ENCODE measurements around the gene PCDHA6. TPM values are rescaled to one million over a fixed set of nuclear protein-coding genes. Genes with fewer than 3 reads are reported as not detected.
A peak's percentile ranks its signal among the peaks of the same experiment; 100 is the strongest.
"Not testable (repeated sequence)": the region's sequence is repeated elsewhere in the genome, so short reads cannot be mapped to it uniquely, and the experiment has no call there.

PCDHA6 gene
- total and polyA plus RNA-seq, 12 donors = 0.14 to 0.31 (median 0.18) TPM; not detected in 9

- 42 to 50% methylated on average over 39 of the region's 39 CpGs for WGBS, 2 donors
- Histone ChIP-seq H3K27ac (no peak overlapping the region), H3K4me1 (no peaks in the 10 kb centered on the region), H3K36me3 (no peaks in the 10 kb centered on the region), H3K27me3 (peaks cover 0 to 67% (median 26%) of the 10 kb centered on the region in 7 donors), H3K4me3 (no peak overlapping the region), H3K9me3 (peaks cover 0 to 84% (median 21%) of the 10 kb centered on the region in 11 donors)
- intact Hi-C loops (cut with DNase I) = no loop called here
- TF ChIP-seq CTCF (IDR thresholded peaks at IDR 0.05) = no peak
- DNase-seq (no peak), ATAC-seq (no peak)
These were observed 31.1 kb upstream of the PCDHA6 start for GRCh38 chr5:140796718-140797095.

- no peak for ATAC-seq
- WGBS, 2 donors = 10 to 13% methylated on average over 29 of the region's 29 CpGs
- Histone ChIP-seq H3K4me3 (peak within 1 kb of the TSS in 9 of 10 donors; percentile 18 to 51 (median 28)), H3K36me3 (no peaks in the 10 kb centered on the region), H3K9me3 (peaks cover 0 to 70% (median 23%) of the 10 kb centered on the region in 11 donors), H3K27me3 (peaks cover 0 to 75% (median 29%) of the 10 kb centered on the region in 7 donors), H3K27ac (no peak within 1 kb of the TSS), H3K4me1 (no peaks in the 10 kb centered on the region)
- no peak for DNase-seq
- intact Hi-C loops (cut with DNase I) = no loop called here
- TF ChIP-seq CTCF (IDR thresholded peaks at IDR 0.05) = peak in 6 of 9 donors; percentile 25 to 56 (median 36)
These were observed 26.8 kb upstream of the PCDHA6 start, which contains the start of gene PCDHA3 for GRCh38 chr5:140800816-140801493. PCDHA3 (plus strand) TSS chr5:140801057.

- intact Hi-C loops (cut with DNase I) = no loop called here
- peak in 5 of 9 donors; percentile 3 to 43 (median 19) for TF ChIP-seq CTCF (IDR thresholded peaks at IDR 0.05)
- DNase-seq (no peak), ATAC-seq (no peak)
- Histone ChIP-seq H3K27me3 (peaks cover 0 to 73% (median 31%) of the 10 kb centered on the region in 7 donors), H3K4me3 (peak overlapping the region in 9 of 10 donors; percentile 18 to 51 (median 28)), H3K4me1 (no peaks in the 10 kb centered on the region), H3K27ac (no peak overlapping the region), H3K9me3 (peaks cover 0 to 70% (median 19%) of the 10 kb centered on the region in 11 donors), H3K36me3 (no peaks in the 10 kb centered on the region)
- 10 to 13% methylated on average over 16 of the region's 16 CpGs for WGBS, 2 donors
These were observed 26.3 kb upstream of the PCDHA6 start for GRCh38 chr5:140801494-140801841.

GRCh38 chr5:140802381-140802780 lies 25.4 kb upstream of the PCDHA6 start:
- H3K36me3 ChIP-seq; DNase-seq; intact Hi-C loops (cut with DNase I); ATAC-seq; H3K27ac ChIP-seq; H3K4me3 ChIP-seq; H3K4me1 ChIP-seq: not testable (repeated sequence)
- peaks cover 0 to 72% (median 29%) of the 10 kb centered on the region in 7 donors for H3K27me3 ChIP-seq
- peaks cover 0 to 70% (median 15%) of the 10 kb centered on the region in 11 donors for H3K9me3 ChIP-seq
- 34 to 51% methylated on average over 45 of the region's 45 CpGs for WGBS, 2 donors

GRCh38 chr5:140802781-140803271 lies 24.9 kb upstream of the PCDHA6 start:
- intact Hi-C loops (cut with DNase I) = no loop called here
- DNase-seq = no peak
- no peak overlapping the region for H3K27ac ChIP-seq
- H3K4me3 ChIP-seq = no peak overlapping the region
- peaks cover 0 to 70% (median 33%) of the 10 kb centered on the region in 7 donors for H3K27me3 ChIP-seq
- no peaks in the 10 kb centered on the region for H3K4me1 ChIP-seq
- peaks cover 0 to 70% (median 15%) of the 10 kb centered on the region in 11 donors for H3K9me3 ChIP-seq
- TF ChIP-seq CTCF (IDR thresholded peaks at IDR 0.05) = no peak
- WGBS, 2 donors = 29 to 38% methylated on average over 53 of the region's 53 CpGs
- H3K36me3 ChIP-seq = no peaks in the 10 kb centered on the region
- ATAC-seq = no peak
